Measurements from ENCODE around the gene ZBTB7A.

ZBTB7A gene

GRCh38 chr19:4081441-4082129 lies 14.9 kb upstream of the ZBTB7A start:
- Histone ChIP-seq H3K36me3 (ENCODE audit: control insufficient read depth in 2 of 2, insufficient read depth in 2 of 2, low read length in 2 of 2) (no peaks in the 10 kb centered on the region), H3K27ac (ENCODE audit: low read length) (no peak overlapping the region), H3K4me1 (ENCODE audit: control insufficient read depth, insufficient read depth, low read length) (peaks cover 17% of the 10 kb centered on the region), H3K4me3 (ENCODE audit: low read length in 2 of 2) (no peak overlapping the region), H3K9ac (ENCODE audit: low read length in 2 of 2) (no peak overlapping the region), H3K27me3 (ENCODE audit: control insufficient read depth in 1 of 2, insufficient read depth in 2 of 2, low read length in 2 of 2) (no peaks in the 10 kb centered on the region), H3K9me3 (ENCODE audit: control insufficient read depth in 2 of 2, low read length in 2 of 2) (no peaks in the 10 kb centered on the region)

- Histone ChIP-seq H3K36me3 (ENCODE audit: control insufficient read depth in 2 of 2, insufficient read depth in 2 of 2, low read length in 2 of 2) (no peaks in the 10 kb centered on the region), H3K9ac (ENCODE audit: low read length in 2 of 2) (no peak overlapping the region), H3K9me3 (ENCODE audit: control insufficient read depth in 2 of 2, low read length in 2 of 2) (no peaks in the 10 kb centered on the region), H3K4me3 (ENCODE audit: low read length in 2 of 2) (no peak overlapping the region), H3K27ac (ENCODE audit: low read length) (no peak overlapping the region), H3K27me3 (ENCODE audit: control insufficient read depth in 1 of 2, insufficient read depth in 2 of 2, low read length in 2 of 2) (no peaks in the 10 kb centered on the region), H3K4me1 (ENCODE audit: control insufficient read depth, insufficient read depth, low read length) (peaks cover 17% of the 10 kb centered on the region)
Measured at GRCh38 chr19:4080473-4080872, 13.8 kb upstream of the ZBTB7A start.

DNA sequence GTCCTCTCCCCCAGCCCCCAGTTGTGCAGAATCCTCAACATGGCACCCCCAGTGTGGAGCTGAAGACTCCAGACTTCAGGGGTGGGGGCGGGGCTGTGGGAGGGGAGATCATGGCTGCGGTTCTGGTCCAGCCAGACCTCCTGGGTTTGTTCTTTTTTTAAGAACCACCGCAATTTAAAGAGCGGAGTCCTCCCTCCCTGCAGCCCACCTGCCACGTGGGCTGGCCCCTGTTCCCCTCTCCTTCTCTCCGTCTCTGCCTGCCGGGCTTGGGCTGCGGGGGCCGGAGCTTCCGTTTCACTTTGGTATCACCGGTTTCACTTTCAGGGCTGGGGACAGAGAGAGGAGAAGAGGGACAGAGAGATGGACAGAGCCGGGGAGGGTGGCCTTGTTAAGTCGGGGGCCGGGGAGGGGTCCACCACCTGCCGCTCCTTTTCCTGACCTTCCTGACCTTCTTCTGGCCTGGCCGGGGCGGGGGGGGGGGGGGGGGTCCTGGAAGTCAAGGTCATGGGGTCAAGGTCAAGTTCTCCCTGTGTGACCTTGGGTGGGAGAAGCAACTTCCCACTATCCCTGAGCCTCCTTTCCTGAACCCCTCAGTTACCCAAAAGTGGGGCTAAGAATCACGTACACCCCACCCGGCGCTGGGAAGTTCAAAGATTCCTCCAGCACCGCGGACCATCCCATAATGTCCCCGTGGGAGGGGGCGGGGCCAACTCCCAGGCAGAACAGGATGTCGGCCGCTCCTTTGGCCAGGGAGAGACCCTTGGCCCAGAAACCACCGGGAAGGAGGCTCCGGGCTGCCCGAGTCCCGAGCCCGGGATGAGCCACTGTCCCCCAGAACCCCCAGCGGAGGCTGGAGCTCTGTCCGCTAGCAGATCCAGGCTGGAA lies 11.3 kb upstream of the ZBTB7A start:
- Histone ChIP-seq H3K27me3 (ENCODE audit: control insufficient read depth in 1 of 2, insufficient read depth in 2 of 2, low read length in 2 of 2) (no peaks in the 10 kb centered on the region), H3K9ac (ENCODE audit: low read length in 2 of 2) (peak overlapping the region; percentile 66 to 75), H3K36me3 (ENCODE audit: control insufficient read depth in 2 of 2, insufficient read depth in 2 of 2, low read length in 2 of 2) (no peaks in the 10 kb centered on the region), H3K4me3 (ENCODE audit: low read length in 2 of 2) (peak overlapping the region; percentile 72 to 78), H3K27ac (ENCODE audit: low read length) (peak overlapping the region; percentile 75), H3K4me1 (ENCODE audit: control insufficient read depth, insufficient read depth, low read length) (peaks cover 14% of the 10 kb centered on the region), H3K9me3 (ENCODE audit: control insufficient read depth in 2 of 2, low read length in 2 of 2) (no peaks in the 10 kb centered on the region)

GRCh38 chr19:4077007-4077374 lies 10.3 kb upstream of the ZBTB7A start:
- Histone ChIP-seq H3K27me3 (ENCODE audit: control insufficient read depth in 1 of 2, insufficient read depth in 2 of 2, low read length in 2 of 2) (no peaks in the 10 kb centered on the region), H3K27ac (ENCODE audit: low read length) (peak overlapping the region; percentile 75), H3K36me3 (ENCODE audit: control insufficient read depth in 2 of 2, insufficient read depth in 2 of 2, low read length in 2 of 2) (no peaks in the 10 kb centered on the region), H3K9me3 (ENCODE audit: control insufficient read depth in 2 of 2, low read length in 2 of 2) (no peaks in the 10 kb centered on the region), H3K4me1 (ENCODE audit: control insufficient read depth, insufficient read depth, low read length) (peaks cover 14% of the 10 kb centered on the region), H3K4me3 (ENCODE audit: low read length in 2 of 2) (no peak overlapping the region), H3K9ac (ENCODE audit: low read length in 2 of 2) (no peak overlapping the region)

DNA sequence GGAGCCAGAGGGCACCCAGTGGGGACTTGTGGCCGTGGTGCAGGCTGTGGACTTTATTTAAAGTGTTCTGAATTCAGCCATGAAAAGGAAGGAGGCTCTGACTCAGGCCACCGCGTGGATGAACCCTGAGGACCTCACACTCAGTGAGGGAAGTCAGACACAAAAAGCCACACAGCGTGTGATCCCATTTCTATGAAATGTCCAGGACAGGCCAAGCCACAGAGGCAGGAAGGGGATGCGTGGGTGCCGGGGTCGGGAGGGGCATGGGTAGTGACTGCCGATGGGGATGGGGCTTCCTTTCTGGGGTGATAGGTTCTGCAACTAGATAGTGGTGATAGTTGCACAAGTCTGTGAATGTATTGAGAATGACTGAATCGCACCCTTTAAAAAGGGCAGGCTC lies 8.7 kb upstream of the ZBTB7A start:
- Histone ChIP-seq H3K4me1 (ENCODE audit: control insufficient read depth, insufficient read depth, low read length) (peaks cover 14% of the 10 kb centered on the region), H3K27me3 (ENCODE audit: control insufficient read depth in 1 of 2, insufficient read depth in 2 of 2, low read length in 2 of 2) (no peaks in the 10 kb centered on the region), H3K27ac (ENCODE audit: low read length) (no peak overlapping the region), H3K4me3 (ENCODE audit: low read length in 2 of 2) (no peak overlapping the region), H3K9ac (ENCODE audit: low read length in 2 of 2) (no peak overlapping the region), H3K9me3 (ENCODE audit: control insufficient read depth in 2 of 2, low read length in 2 of 2) (no peaks in the 10 kb centered on the region), H3K36me3 (ENCODE audit: control insufficient read depth in 2 of 2, insufficient read depth in 2 of 2, low read length in 2 of 2) (no peaks in the 10 kb centered on the region)

DNA sequence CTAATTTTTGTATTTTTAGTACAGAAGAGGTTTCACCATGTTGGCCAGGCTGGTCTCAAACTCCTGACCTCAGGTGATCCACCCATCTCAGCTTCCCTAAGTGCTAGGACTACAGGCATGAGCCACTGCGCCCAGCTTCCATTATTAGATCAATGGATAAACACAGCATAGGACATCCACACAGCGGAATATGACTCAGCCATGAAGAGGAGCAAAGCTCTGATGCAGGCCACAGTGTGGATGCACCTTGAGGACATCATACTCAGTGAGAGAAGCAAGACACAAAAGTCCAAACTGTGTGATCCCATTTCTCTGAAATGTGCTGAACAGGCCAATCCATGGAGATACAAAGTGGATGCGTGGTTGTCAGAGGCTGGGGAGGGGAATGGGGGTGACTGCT lies 4.9 kb upstream of the ZBTB7A start:
- H3K4me1 ChIP-seq (ENCODE audit: control insufficient read depth, insufficient read depth, low read length) = peaks cover 6% of the 10 kb centered on the region
- H3K4me3 ChIP-seq (ENCODE audit: low read length in 2 of 2) = no peak overlapping the region
- no peak overlapping the region for H3K27ac ChIP-seq (ENCODE audit: low read length)
- no peaks in the 10 kb centered on the region for H3K36me3 ChIP-seq (ENCODE audit: control insufficient read depth in 2 of 2, insufficient read depth in 2 of 2, low read length in 2 of 2)
- H3K9ac ChIP-seq (ENCODE audit: low read length in 2 of 2) = no peak overlapping the region
- H3K9me3 ChIP-seq (ENCODE audit: control insufficient read depth in 2 of 2, low read length in 2 of 2) = no peaks in the 10 kb centered on the region
- H3K27me3 ChIP-seq (ENCODE audit: control insufficient read depth in 1 of 2, insufficient read depth in 2 of 2, low read length in 2 of 2) = no peaks in the 10 kb centered on the region

DNA sequence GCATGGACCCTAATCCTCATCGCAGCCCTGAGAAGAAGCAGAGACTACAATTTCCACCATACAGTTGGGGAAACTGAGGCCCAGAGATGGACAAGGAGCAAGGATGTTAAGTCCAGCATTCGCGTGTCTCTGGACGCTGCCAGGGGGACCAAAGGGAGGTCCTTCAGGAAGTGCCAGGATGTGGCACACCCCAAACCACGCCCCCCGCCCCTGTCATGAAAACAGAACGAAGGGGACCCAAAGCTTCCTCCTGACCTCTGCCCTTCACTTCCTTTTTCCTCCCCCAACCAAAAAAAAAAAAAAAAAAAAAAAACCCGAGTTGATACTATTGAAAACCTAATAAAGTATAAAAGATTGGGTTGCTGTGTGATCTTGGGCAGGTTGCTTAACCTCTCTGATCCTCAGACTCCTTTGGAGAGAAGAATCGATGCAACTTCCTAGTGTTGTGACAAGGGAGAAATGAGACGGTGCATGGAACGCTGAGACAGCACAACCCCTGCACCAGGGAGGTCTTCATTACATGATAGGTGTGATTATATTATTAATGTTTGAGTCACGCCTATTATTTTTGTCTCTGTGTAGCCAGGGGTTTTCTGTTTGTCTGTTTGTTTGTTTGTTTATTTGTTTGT lies 2.7 kb upstream of the ZBTB7A start:
- Histone ChIP-seq H3K27ac (ENCODE audit: low read length) (no peak overlapping the region), H3K4me1 (ENCODE audit: control insufficient read depth, insufficient read depth, low read length) (peaks cover 8% of the 10 kb centered on the region), H3K9me3 (ENCODE audit: control insufficient read depth in 2 of 2, low read length in 2 of 2) (no peaks in the 10 kb centered on the region), H3K4me3 (ENCODE audit: low read length in 2 of 2) (no peak overlapping the region), H3K9ac (ENCODE audit: low read length in 2 of 2) (no peak overlapping the region), H3K27me3 (ENCODE audit: control insufficient read depth in 1 of 2, insufficient read depth in 2 of 2, low read length in 2 of 2) (no peaks in the 10 kb centered on the region), H3K36me3 (ENCODE audit: control insufficient read depth in 2 of 2, insufficient read depth in 2 of 2, low read length in 2 of 2) (no peaks in the 10 kb centered on the region)

GRCh38 chr19:4068047-4068966 lies 1.6 kb upstream of the ZBTB7A start:
- Histone ChIP-seq H3K4me1 (ENCODE audit: control insufficient read depth, insufficient read depth, low read length) (peaks cover 20% of the 10 kb centered on the region), H3K9me3 (ENCODE audit: control insufficient read depth in 2 of 2, low read length in 2 of 2) (no peaks in the 10 kb centered on the region), H3K9ac (ENCODE audit: low read length in 2 of 2) (peak overlapping the region; percentile 47 to 78), H3K4me3 (ENCODE audit: low read length in 2 of 2) (peak overlapping the region; percentile 55 to 74), H3K27ac (ENCODE audit: low read length) (peak overlapping the region; percentile 86), H3K36me3 (ENCODE audit: control insufficient read depth in 2 of 2, insufficient read depth in 2 of 2, low read length in 2 of 2) (no peaks in the 10 kb centered on the region), H3K27me3 (ENCODE audit: control insufficient read depth in 1 of 2, insufficient read depth in 2 of 2, low read length in 2 of 2) (no peaks in the 10 kb centered on the region)

DNA sequence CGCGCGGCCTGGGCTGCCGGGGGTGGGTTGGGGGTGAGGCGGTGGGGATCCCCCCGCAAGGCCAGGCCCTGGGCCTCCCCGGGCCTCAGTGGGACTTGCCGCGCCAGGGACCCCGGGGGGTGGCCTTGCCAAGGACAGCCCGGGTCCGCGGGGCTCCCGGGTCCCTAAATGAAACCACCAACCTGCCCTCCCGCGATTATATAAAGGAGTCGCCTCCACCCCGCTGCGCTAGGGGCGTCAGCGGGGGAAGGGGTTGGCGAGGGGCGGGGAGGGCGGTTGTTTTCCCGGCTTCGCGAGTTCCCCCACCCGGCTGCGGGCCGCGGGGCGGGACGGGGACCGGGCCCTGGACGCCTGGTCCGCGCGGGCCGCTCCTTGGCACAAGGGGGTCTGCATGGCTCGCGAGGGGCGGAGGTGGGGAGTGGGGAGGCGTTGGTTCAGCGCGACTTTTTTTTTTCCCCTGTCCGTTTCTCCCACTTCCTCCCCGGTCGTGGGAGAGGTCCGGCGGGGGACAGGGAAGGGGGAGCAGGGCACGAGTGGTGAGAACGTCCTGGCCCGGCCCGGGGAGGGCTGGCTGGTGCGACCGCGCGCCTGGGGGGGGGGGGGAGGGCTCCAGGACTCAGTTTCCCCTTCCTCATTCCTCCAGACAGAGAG lies 822 bp upstream of the ZBTB7A start:
- Histone ChIP-seq H3K36me3 (ENCODE audit: control insufficient read depth in 2 of 2, insufficient read depth in 2 of 2, low read length in 2 of 2) (peaks cover 0 to 2% of the 10 kb centered on the region in 2 donors), H3K27me3 (ENCODE audit: control insufficient read depth in 1 of 2, insufficient read depth in 2 of 2, low read length in 2 of 2) (no peaks in the 10 kb centered on the region), H3K9ac (ENCODE audit: low read length in 2 of 2) (peak overlapping the region; percentile 47 to 78), H3K4me1 (ENCODE audit: control insufficient read depth, insufficient read depth, low read length) (peaks cover 28% of the 10 kb centered on the region), H3K27ac (ENCODE audit: low read length) (peak overlapping the region; percentile 86), H3K4me3 (ENCODE audit: low read length in 2 of 2) (peak overlapping the region; percentile 55 to 74), H3K9me3 (ENCODE audit: control insufficient read depth in 2 of 2, low read length in 2 of 2) (no peaks in the 10 kb centered on the region)

DNA sequence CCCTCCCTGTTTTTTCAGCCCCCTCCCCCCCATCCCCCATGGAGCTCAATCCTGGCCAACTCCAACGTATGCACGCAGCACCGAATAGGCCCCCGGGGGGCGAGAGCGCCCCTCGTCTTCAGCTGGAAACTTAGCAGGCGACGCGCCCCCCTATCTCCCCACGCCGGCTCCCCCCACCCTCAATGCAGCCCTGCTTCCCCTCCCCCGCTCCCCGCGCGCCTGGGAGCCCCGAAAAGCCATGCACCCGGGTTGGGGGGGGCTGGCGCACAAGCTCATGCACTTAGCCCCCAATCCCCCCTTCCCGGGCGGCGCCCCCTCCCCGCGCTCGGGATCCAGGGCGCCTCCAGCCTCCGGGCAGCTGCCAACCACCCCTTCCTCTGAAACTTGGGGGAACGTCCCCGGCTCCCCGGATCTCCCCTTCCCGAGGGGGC lies 508 bp downstream of the ZBTB7A start:
- Histone ChIP-seq H3K36me3 (ENCODE audit: control insufficient read depth in 2 of 2, insufficient read depth in 2 of 2, low read length in 2 of 2) (peaks cover 0 to 2% of the 10 kb centered on the region in 2 donors), H3K27ac (ENCODE audit: low read length) (peak overlapping the region; percentile 82), H3K27me3 (ENCODE audit: control insufficient read depth in 1 of 2, insufficient read depth in 2 of 2, low read length in 2 of 2) (no peaks in the 10 kb centered on the region), H3K9me3 (ENCODE audit: control insufficient read depth in 2 of 2, low read length in 2 of 2) (no peaks in the 10 kb centered on the region), H3K4me3 (ENCODE audit: low read length in 2 of 2) (peak overlapping the region; percentile 74 to 75), H3K4me1 (ENCODE audit: control insufficient read depth, insufficient read depth, low read length) (peaks cover 41% of the 10 kb centered on the region), H3K9ac (ENCODE audit: low read length in 2 of 2) (peak overlapping the region; percentile 36 to 70)
